ENCODE data around the gene ASNSD1. TPM values are rescaled to one million over a fixed set of nuclear protein-coding genes. Genes with fewer than 3 reads are reported as not detected.

Gene ASNSD1
- total and polyA plus RNA-seq, 2 of the 8 experiments (the other 6 are each of a cell fraction or from before 2014, with no cell fraction given): 14.1 to 44.8 TPM

GRCh38 chr2:189676471-189676870 lies 15.2 kb downstream of the ASNSD1 start:
- no peaks in the 10 kb centered on the region; a peak in 1 of 7 replicates for H3K27me3 ChIP-seq (replicated peaks in 1 of 4; ENCODE audit: control insufficient read depth in 3 of 4, extremely low read depth in 1 of 4, insufficient read depth in 3 of 4, low read length in 3 of 4)
- H3K27ac ChIP-seq (ENCODE audit: low read depth, low read length): no peak overlapping the region
- H2AK5ac ChIP-seq (ENCODE audit: low read depth, low read length): no peak overlapping the region
- H4K8ac ChIP-seq (ENCODE audit: extremely low read depth, insufficient read depth, low read length): no peak overlapping the region
- DNase-seq (ENCODE audit: low read depth in 1 of 2, low spot score in 2 of 2) (no peak), FAIRE-seq (no peak)
- ChIA-PET CTCF (ENCODE audit: partially characterized antibody) (interaction anchor here (0.6 to 8.8 kb wide), 8 partner anchors 16 to 307 kb away, joined by 3 to 82 read pairs (median 4); partner anchors contain the start of genes ASNSD1 and OSGEPL1), POLR2A (ENCODE audit: partially characterized antibody) (interaction anchor here (1.7 to 2.2 kb wide), 2 partner anchors 13 to 108 kb away, joined by 3 to 12 read pairs; partner anchors contain the start of genes ORMDL1 and PMS1)
- H2BK120ac ChIP-seq (replicated peaks; ENCODE audit: low read depth, low read length): no peak overlapping the region
- H2BK20ac ChIP-seq (ENCODE audit: low read length): no peak overlapping the region
- H3K23me2 ChIP-seq (ENCODE audit: low read depth, low read length): peaks cover 4% of the 10 kb centered on the region
- no peak overlapping the region for H2BK5ac ChIP-seq (ENCODE audit: low read depth, low read length)
- H4K91ac ChIP-seq (replicated peaks; ENCODE audit: insufficient read length, low read length): no peak overlapping the region
- H3K23ac ChIP-seq (ENCODE audit: insufficient read length): no peak overlapping the region
- H4K20me1 ChIP-seq (replicated peaks in 1 of 2; ENCODE audit: control insufficient read depth in 1 of 2, insufficient read depth in 2 of 2, low read length in 2 of 2): peaks cover 0 to 2% of the 10 kb centered on the region in 2 experiments
- H3K4me3 ChIP-seq (ENCODE audit: extremely low read depth in 1 of 4, insufficient read depth in 2 of 4, low read depth in 3 of 4, low read length in 4 of 4): no peak overlapping the region
- no peak overlapping the region for H2BK12ac ChIP-seq (ENCODE audit: low read depth, low read length)
- no peak overlapping the region for H3K14ac ChIP-seq (ENCODE audit: insufficient read length)
- no peak overlapping the region for H3K56ac ChIP-seq (replicated peaks; ENCODE audit: insufficient read length, low read depth, low read length)
- no peak overlapping the region for H3K4me2 ChIP-seq (ENCODE audit: insufficient read depth in 1 of 2, low read depth in 2 of 2, low read length in 2 of 2)
- no peak overlapping the region for H3K18ac ChIP-seq (ENCODE audit: extremely low read depth, low read length)
- H3K79me1 ChIP-seq (ENCODE audit: low read depth, low read length): no peaks in the 10 kb centered on the region
- no peaks in the 10 kb centered on the region for H3K79me2 ChIP-seq (ENCODE audit: control insufficient read depth in 1 of 2, insufficient read depth in 2 of 2, low read length in 2 of 2)
- 90% methylated on average over 4 of the region's 4 CpGs; no CpG with 5 or more reads in 1 of the 2 experiments for WGBS, 2 experiments (ENCODE audit: extremely low coverage in 1 of 2, insufficient coverage in 1 of 2, insufficient read length in 1 of 2, insufficient replicate concordance in 2 of 2, low coverage in 1 of 2, low lambda C conversion rate in 2 of 2, missing lambda C conversion rate in 1 of 2)
- H3K36me3 ChIP-seq (ENCODE audit: control insufficient read depth in 2 of 4, insufficient read depth in 4 of 4, low read length in 3 of 4): peaks cover 0 to 5% (median 0%) of the 10 kb centered on the region in 4 experiments; a peak in 1 of 8 replicates
- H3K9ac ChIP-seq (replicated peaks in 1 of 4; ENCODE audit: extremely low read depth in 1 of 4, low read depth in 3 of 4, low read length in 3 of 4): no peak overlapping the region
- H2AFZ ChIP-seq (ENCODE audit: low read length): no peak overlapping the region
- no peak overlapping the region for H4K5ac ChIP-seq (ENCODE audit: insufficient read length, low read depth, low read length)
- H3K4me1 ChIP-seq (replicated peaks in 1 of 4; ENCODE audit: control insufficient read depth in 3 of 4, insufficient read depth in 4 of 4, low read length in 3 of 4): peaks cover 0 to 4% (median 0%) of the 10 kb centered on the region in 4 experiments; a peak in 3 of 7 replicates
- H3K9me3 ChIP-seq (ENCODE audit: insufficient read depth in 2 of 2, low read depth in 1 of 2, low read length in 1 of 2): 0 out of 4 replicates have a peak, but pooled peaks cover 0 to 2% of the 10 kb centered on the region in 2 experiments
- no peak overlapping the region for H2BK15ac ChIP-seq (ENCODE audit: low read length)
- H3K4ac ChIP-seq (replicated peaks; ENCODE audit: insufficient read length, low read depth, low read length): no peak overlapping the region
- TF ChIP-seq CEBPB (IDR thresholded peaks at IDR 0.05; ENCODE audit: low read depth, low read length) (no peak), NANOG (IDR thresholded peaks at IDR 0.05; ENCODE audit: insufficient read depth, low read depth, low read length, poor library complexity, severe bottlenecking) (no peak), NRF1 (IDR thresholded peaks at IDR 0.05; ENCODE audit: low read depth, low read length) (no peak), ZNF274 (IDR thresholded peaks at IDR 0.05; ENCODE audit: borderline replicate concordance, extremely low read depth, low read length) (no peak), MAX (IDR thresholded peaks at IDR 0.05) (no peak), ASH2L (IDR thresholded peaks at IDR 0.05; ENCODE audit: low read length) (no peak), EGR1 (IDR thresholded peaks at IDR 0.05; ENCODE audit: borderline replicate concordance, low read depth, low read length) (no peak), CBX8 (IDR thresholded peaks at IDR 0.05; ENCODE audit: borderline replicate concordance, low read depth, low read length) (no peak), SP4 (IDR thresholded peaks at IDR 0.05; ENCODE audit: low read length) (no peak)
- TF ChIP-seq, protein P1, sequence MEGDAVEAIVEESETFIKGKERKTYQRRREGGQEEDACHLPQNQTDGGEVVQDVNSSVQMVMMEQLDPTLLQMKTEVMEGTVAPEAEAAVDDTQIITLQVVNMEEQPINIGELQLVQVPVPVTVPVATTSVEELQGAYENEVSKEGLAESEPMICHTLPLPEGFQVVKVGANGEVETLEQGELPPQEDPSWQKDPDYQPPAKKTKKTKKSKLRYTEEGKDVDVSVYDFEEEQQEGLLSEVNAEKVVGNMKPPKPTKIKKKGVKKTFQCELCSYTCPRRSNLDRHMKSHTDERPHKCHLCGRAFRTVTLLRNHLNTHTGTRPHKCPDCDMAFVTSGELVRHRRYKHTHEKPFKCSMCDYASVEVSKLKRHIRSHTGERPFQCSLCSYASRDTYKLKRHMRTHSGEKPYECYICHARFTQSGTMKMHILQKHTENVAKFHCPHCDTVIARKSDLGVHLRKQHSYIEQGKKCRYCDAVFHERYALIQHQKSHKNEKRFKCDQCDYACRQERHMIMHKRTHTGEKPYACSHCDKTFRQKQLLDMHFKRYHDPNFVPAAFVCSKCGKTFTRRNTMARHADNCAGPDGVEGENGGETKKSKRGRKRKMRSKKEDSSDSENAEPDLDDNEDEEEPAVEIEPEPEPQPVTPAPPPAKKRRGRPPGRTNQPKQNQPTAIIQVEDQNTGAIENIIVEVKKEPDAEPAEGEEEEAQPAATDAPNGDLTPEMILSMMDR (IDR thresholded peaks at IDR 0.05; ENCODE audit: control extremely low read depth in 1 of 3, insufficient read depth in 1 of 3, low read depth in 1 of 3, low read length in 3 of 3): no peak
- TF ChIP-seq, protein P2, sequence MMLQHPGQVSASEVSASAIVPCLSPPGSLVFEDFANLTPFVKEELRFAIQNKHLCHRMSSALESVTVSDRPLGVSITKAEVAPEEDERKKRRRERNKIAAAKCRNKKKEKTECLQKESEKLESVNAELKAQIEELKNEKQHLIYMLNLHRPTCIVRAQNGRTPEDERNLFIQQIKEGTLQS (IDR thresholded peaks at IDR 0.05; ENCODE audit: insufficient read depth, low read depth, low read length): no peak
